CD8-positive, alpha-beta memory T cell (primary cell): ENCODE data around the gene BACE2. TPM values are rescaled to one million over a fixed set of nuclear protein-coding genes. Genes with fewer than 3 reads are reported as not detected.
A peak's percentile ranks its signal among the peaks of the same experiment; 100 is the strongest.

ENCODE experiments used
- CTCF ChIA-PET: fragments of 350-600 bp; sonication (Branson Sonifier 250); formaldehyde crosslinking; loops from one replicate; lab custom pipeline; 2021; ENCODE audit warnings: antibody characterized with exemption; lab: Charles Lee
- POLR2A ChIA-PET: fragments of 350-600 bp; sonication (Branson Sonifier 250); formaldehyde crosslinking; loops from one replicate; lab custom pipeline; 2021; ENCODE audit warnings: antibody characterized with exemption; lab: Charles Lee
- DNase-seq, 5 donors: peaks; one replicate each; pipeline versions ENCODE4 v3.0.0 to v3.0.0-alpha.2; 2020 to 2022; ENCODE audit warnings: mixed read lengths in 1 of 5
- H3K27ac ChIP-seq: one replicate; pipeline ENCODE4 v1.7.0; 2013; ENCODE audit warnings: low read depth, mild to moderate bottlenecking, low read length, moderate library complexity
- H3K27me3 ChIP-seq: 2 replicates; pipeline ENCODE4 v1.7.0; 2013; ENCODE audit warnings: low read length, mild to moderate bottlenecking; ENCODE audit not compliant: insufficient read depth, poor library complexity, severe bottlenecking
- H3K36me3 ChIP-seq: 2 replicates; pipeline ENCODE4 v1.7.0; 2013; ENCODE audit warnings: mild to moderate bottlenecking, low read length, moderate library complexity; ENCODE audit not compliant: insufficient read depth
- H3K4me1 ChIP-seq: 2 replicates; pipeline ENCODE4 v1.7.0; 2013; ENCODE audit warnings: mild to moderate bottlenecking, low read length, moderate library complexity; ENCODE audit not compliant: insufficient read depth
- H3K4me3 ChIP-seq: 2 replicates; pipeline ENCODE4 v1.7.0; 2013; ENCODE audit warnings: mild to moderate bottlenecking, low read length
- H3K9me3 ChIP-seq: 2 replicates; pipeline ENCODE4 v1.7.0; 2013; ENCODE audit warnings: mild to moderate bottlenecking, low read length
- H3K27ac Mint-ChIP-seq, 8 donors: one replicate each; pipeline ENCODE4 v1.8.0; 2020 to 2021; ENCODE audit warnings: mixed read lengths in 8 of 8, mild to moderate bottlenecking in 6 of 8, inconsistent platforms in 3 of 8, moderate library complexity in 3 of 8
- H3K27me3 Mint-ChIP-seq, 2 donors: one replicate each; pipeline ENCODE4 v1.8.0; 2020 to 2021; ENCODE audit warnings: mixed read lengths in 2 of 2, mild to moderate bottlenecking in 1 of 2, moderate library complexity in 1 of 2
- H3K36me3 Mint-ChIP-seq, 3 donors: one replicate each; pipeline ENCODE4 v1.8.0; 2020 to 2021; ENCODE audit warnings: mixed read lengths in 3 of 3, inconsistent platforms in 1 of 3, mild to moderate bottlenecking in 1 of 3
- H3K4me1 Mint-ChIP-seq, 3 donors: one replicate each; pipeline ENCODE4 v1.8.0; 2020 to 2021; ENCODE audit warnings: mixed read lengths in 3 of 3, inconsistent platforms in 1 of 3, mild to moderate bottlenecking in 1 of 3
- H3K4me3 Mint-ChIP-seq, 7 donors: one replicate each; pipeline ENCODE4 v1.8.0; 2020 to 2021; ENCODE audit warnings: mixed read lengths in 7 of 7, mild to moderate bottlenecking in 6 of 7, moderate library complexity in 4 of 7, inconsistent platforms in 2 of 7
- H3K9me3 Mint-ChIP-seq, 5 donors: one replicate each; pipeline ENCODE4 v1.8.0; 2020 to 2022; ENCODE audit warnings: mixed read lengths in 5 of 5, mild to moderate bottlenecking in 3 of 5, moderate library complexity in 2 of 5, inconsistent platforms in 1 of 5
- polyA plus RNA-seq: library from polyadenylated mRNA; unstranded; fragments of 300-500 nt; fragmentation: Illumina TruSeq; gene quantifications from one replicate; pipeline ENCODE4 v1.2.3, GENCODE V29; 2021
- total RNA-seq, 2 experiments: library from RNA; stranded (reverse); gene quantifications; one replicate each; pipeline ENCODE4 v1.2.3, GENCODE V29; 2021

The BACE2 gene
- total and polyA plus RNA-seq, 3 experiments from 2014 or later: 0.44 to 1.1 (median 0.58) TPM

DNA sequence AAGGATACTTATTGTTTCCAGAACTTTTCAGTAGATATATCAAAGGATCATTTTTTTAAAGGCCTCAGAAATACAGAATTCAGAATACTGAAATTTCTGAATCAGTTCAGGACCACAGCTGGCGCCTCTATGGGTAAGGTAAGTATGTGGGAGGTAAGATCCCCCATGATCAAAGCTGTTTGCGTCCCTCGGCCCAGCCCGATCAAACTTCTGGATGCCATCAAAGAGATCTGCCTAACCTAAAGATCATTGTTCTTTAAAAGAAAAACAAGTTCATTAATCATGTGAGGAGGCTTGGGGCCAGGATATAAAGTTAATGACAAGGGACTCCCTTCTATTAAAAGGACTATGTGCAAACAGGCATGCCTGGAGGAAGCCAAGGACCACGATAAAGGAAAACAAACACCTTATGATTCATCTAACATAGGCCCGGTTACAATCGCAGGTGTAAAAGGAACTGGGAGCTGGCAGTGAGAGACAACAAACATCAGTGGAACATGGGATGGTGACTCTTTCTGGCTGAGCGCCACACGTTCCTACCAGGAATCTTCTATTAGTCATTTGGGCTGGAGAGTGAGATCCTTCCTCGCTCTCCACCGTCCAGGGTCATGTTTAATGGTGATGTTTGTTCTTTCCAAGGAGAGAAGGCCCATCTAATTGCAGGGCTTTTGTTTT is 2.8 kb upstream of the BACE2 start:
- Mint-ChIP-seq H3K36me3 (no peaks in the 10 kb centered on the region), H3K9me3 (peaks cover 0 to 2% (median 0%) of the 10 kb centered on the region in 5 donors), H3K27me3 (peaks cover 19 to 41% of the 10 kb centered on the region in 2 donors), H3K4me1 (peaks cover 10 to 18% (median 15%) of the 10 kb centered on the region in 3 donors), H3K4me3 (peak overlapping the region in 1 of 7 donors; percentile 15), H3K27ac (no peak overlapping the region)
- ChIA-PET CTCF (no interaction called here), POLR2A (no interaction called here)
- peaks cover 10% of the 10 kb centered on the region for H3K27me3 ChIP-seq
- no peaks in the 10 kb centered on the region for H3K9me3 ChIP-seq
- no peaks in the 10 kb centered on the region for H3K4me1 ChIP-seq
- H3K36me3 ChIP-seq: no peaks in the 10 kb centered on the region
- H3K4me3 ChIP-seq: no peak overlapping the region
- H3K27ac ChIP-seq: no peak overlapping the region
- no peak for DNase-seq

DNA sequence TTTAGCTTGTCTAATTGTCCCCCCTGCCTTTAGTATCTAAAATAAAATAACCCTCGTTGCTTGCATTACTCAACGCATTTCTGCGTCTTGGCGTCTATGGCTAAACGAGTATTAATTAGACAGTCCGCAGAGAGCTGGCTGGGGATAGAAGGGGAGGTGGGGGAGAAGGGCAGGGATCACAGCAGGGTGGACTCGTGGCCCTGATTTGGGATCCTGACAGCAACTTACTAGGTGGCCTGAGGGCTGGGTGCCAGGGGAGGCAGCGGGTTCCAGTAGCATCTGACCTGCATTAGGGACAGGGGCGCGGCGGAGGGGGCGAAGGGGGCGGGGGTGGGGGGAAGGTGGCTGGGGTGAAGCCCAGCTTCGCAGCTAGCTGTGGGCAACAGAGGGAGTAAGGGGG is 1.1 kb upstream of the BACE2 start:
- no peaks in the 10 kb centered on the region for H3K36me3 Mint-ChIP-seq
- H3K4me3 ChIP-seq: no peak overlapping the region
- peak overlapping the region in 4 of 7 donors; percentile 32 to 74 (median 54) for H3K4me3 Mint-ChIP-seq
- H3K4me1 Mint-ChIP-seq: peaks cover 10 to 18% (median 15%) of the 10 kb centered on the region in 3 donors
- no peak overlapping the region for H3K27ac ChIP-seq
- peaks cover 22 to 51% of the 10 kb centered on the region in 2 donors for H3K27me3 Mint-ChIP-seq
- H3K4me1 ChIP-seq: no peaks in the 10 kb centered on the region
- H3K9me3 Mint-ChIP-seq: no peaks in the 10 kb centered on the region
- DNase-seq: no peak
- H3K27me3 ChIP-seq: peaks cover 10% of the 10 kb centered on the region
- no peak overlapping the region for H3K27ac Mint-ChIP-seq
- ChIA-PET CTCF (no interaction called here), POLR2A (no interaction called here)
- H3K9me3 ChIP-seq: no peaks in the 10 kb centered on the region
- no peaks in the 10 kb centered on the region for H3K36me3 ChIP-seq

- Mint-ChIP-seq H3K27ac (no peak overlapping the region), H3K9me3 (no peaks in the 10 kb centered on the region), H3K4me1 (peaks cover 10 to 18% (median 15%) of the 10 kb centered on the region in 3 donors), H3K27me3 (peaks cover 22 to 55% of the 10 kb centered on the region in 2 donors), H3K4me3 (peak overlapping the region in 5 of 7 donors; percentile 57 to 72 (median 65)), H3K36me3 (no peaks in the 10 kb centered on the region)
- no peaks in the 10 kb centered on the region for H3K36me3 ChIP-seq
- H3K27me3 ChIP-seq: peaks cover 10% of the 10 kb centered on the region
- POLR2A ChIA-PET: no interaction called here
- H3K9me3 ChIP-seq: no peaks in the 10 kb centered on the region
- CTCF ChIA-PET: interaction anchor here (0.7 kb wide), 1 partner anchor 17 kb away, joined by 3 read pairs; no protein-coding TSS in a partner anchor
- H3K27ac ChIP-seq: no peak overlapping the region
- no peak overlapping the region for H3K4me3 ChIP-seq
- H3K4me1 ChIP-seq: no peaks in the 10 kb centered on the region
- peak in 1 of 5 donors; percentile 5 for DNase-seq
These were observed 664 bp downstream of the BACE2 start for GRCh38 chr21:41168391-41169257.

DNA sequence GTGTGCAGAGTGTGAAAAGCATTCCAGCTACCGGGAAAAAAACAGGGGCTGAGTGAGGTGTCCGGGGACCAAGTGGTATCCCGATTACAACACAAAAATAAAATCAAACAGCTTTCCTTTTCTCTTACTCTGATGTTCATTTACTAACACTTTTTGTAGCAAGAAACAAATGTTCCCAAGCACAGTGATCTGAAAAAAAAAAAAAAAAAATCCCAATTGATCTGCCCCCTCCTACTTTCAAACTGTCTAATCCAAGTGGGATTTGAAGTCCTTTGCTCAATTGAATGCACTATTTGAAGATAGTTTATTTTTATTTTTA is 1.3 kb downstream of the BACE2 start:
- DNase-seq: no peak
- Histone ChIP-seq H3K27ac (no peak overlapping the region), H3K9me3 (no peaks in the 10 kb centered on the region), H3K27me3 (peaks cover 10% of the 10 kb centered on the region), H3K36me3 (no peaks in the 10 kb centered on the region), H3K4me1 (no peaks in the 10 kb centered on the region), H3K4me3 (no peak overlapping the region)
- Mint-ChIP-seq H3K9me3 (no peaks in the 10 kb centered on the region), H3K27me3 (peaks cover 22 to 54% of the 10 kb centered on the region in 2 donors), H3K27ac (no peak overlapping the region), H3K36me3 (no peaks in the 10 kb centered on the region), H3K4me3 (peak overlapping the region in 5 of 7 donors; percentile 57 to 72 (median 65)), H3K4me1 (peaks cover 10 to 18% (median 15%) of the 10 kb centered on the region in 3 donors)
- ChIA-PET POLR2A (no interaction called here), CTCF (interaction anchor here (0.7 kb wide), 1 partner anchor 17 kb away, joined by 3 read pairs; no protein-coding TSS in a partner anchor)

GRCh38 chr21:41169701-41170100 is 1.7 kb downstream of the BACE2 start:
- H3K27ac ChIP-seq: no peak overlapping the region
- Mint-ChIP-seq H3K36me3 (no peaks in the 10 kb centered on the region), H3K27me3 (peaks cover 22 to 58% of the 10 kb centered on the region in 2 donors), H3K4me1 (peaks cover 10 to 18% (median 15%) of the 10 kb centered on the region in 3 donors), H3K4me3 (peak overlapping the region in 4 of 7 donors; percentile 39 to 57 (median 47)), H3K9me3 (no peaks in the 10 kb centered on the region), H3K27ac (no peak overlapping the region)
- H3K4me3 ChIP-seq: no peak overlapping the region
- no peak for DNase-seq
- POLR2A ChIA-PET: no interaction called here
- H3K27me3 ChIP-seq: peaks cover 13% of the 10 kb centered on the region
- no peaks in the 10 kb centered on the region for H3K9me3 ChIP-seq
- CTCF ChIA-PET: no interaction called here
- H3K36me3 ChIP-seq: no peaks in the 10 kb centered on the region
- no peaks in the 10 kb centered on the region for H3K4me1 ChIP-seq

- no peak for DNase-seq
- Mint-ChIP-seq H3K4me1 (peaks cover 10 to 18% (median 15%) of the 10 kb centered on the region in 3 donors), H3K27ac (no peak overlapping the region), H3K36me3 (no peaks in the 10 kb centered on the region), H3K9me3 (no peaks in the 10 kb centered on the region), H3K4me3 (peak overlapping the region in 1 of 7 donors; percentile 40), H3K27me3 (peaks cover 22 to 57% of the 10 kb centered on the region in 2 donors)
- no peak overlapping the region for H3K27ac ChIP-seq
- H3K4me3 ChIP-seq: no peak overlapping the region
- peaks cover 16% of the 10 kb centered on the region for H3K27me3 ChIP-seq
- ChIA-PET POLR2A (no interaction called here), CTCF (no interaction called here)
- H3K9me3 ChIP-seq: no peaks in the 10 kb centered on the region
- no peaks in the 10 kb centered on the region for H3K36me3 ChIP-seq
- H3K4me1 ChIP-seq: no peaks in the 10 kb centered on the region
These were observed 2.5 kb downstream of the BACE2 start for GRCh38 chr21:41170442-41170841.

DNA sequence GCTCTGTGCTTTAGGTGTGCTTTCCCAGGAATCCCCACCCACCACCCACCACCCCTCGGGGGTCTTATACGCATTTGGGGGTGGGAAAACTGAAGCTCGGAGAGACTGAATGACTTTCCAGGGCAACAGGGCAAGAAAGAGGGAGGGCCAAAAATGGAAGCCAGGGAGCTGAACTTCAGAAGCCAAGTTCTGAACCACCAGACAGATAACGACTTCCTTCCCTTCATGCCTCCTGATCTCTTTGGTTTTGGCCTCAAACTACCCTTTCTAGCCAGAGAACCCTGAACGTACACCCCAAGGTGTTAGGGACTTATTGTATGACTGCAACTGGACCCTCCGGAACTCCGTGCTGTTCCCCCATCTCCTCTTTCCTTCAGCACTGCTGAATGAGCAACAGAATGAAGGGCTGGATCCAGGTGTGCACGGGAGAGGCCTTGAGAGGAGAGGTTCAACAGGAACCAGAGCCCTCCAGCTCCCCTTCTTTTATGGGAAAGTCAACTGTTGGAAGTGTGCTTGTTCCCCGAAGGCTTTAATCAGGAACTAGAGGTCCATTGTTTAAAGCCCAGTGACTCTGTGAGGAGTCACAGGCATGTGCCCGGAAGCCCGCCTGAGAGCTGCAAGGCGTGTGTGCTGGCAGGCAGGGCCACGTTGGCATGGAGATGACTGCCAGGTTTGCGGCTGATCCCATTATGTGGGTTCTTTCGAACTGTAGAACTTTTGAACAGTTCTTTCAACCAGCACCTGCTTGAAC is 3.1 kb downstream of the BACE2 start:
- Histone ChIP-seq H3K4me3 (no peak overlapping the region), H3K4me1 (no peaks in the 10 kb centered on the region), H3K27me3 (peaks cover 16% of the 10 kb centered on the region), H3K9me3 (no peaks in the 10 kb centered on the region), H3K36me3 (no peaks in the 10 kb centered on the region), H3K27ac (no peak overlapping the region)
- Mint-ChIP-seq H3K27me3 (peaks cover 21 to 51% of the 10 kb centered on the region in 2 donors), H3K9me3 (no peaks in the 10 kb centered on the region), H3K36me3 (no peaks in the 10 kb centered on the region), H3K4me3 (no peak overlapping the region), H3K27ac (no peak overlapping the region), H3K4me1 (peaks cover 10 to 18% (median 15%) of the 10 kb centered on the region in 3 donors)
- ChIA-PET POLR2A (no interaction called here), CTCF (no interaction called here)
- DNase-seq: peak in 1 of 5 donors; percentile 6
